AG09309 (cell line): Measurements from ENCODE around the gene RBMS3.

Experiments
- DNase-seq: peaks from one replicate; pipeline ENCODE4 v3.0.0-alpha.2; 2010; ENCODE audit warnings: low read depth
- H3K4me3 ChIP-seq: 2 replicates; pipeline ENCODE4 v1.5.1; 2011; ENCODE audit warnings: mild to moderate bottlenecking, low read depth, low read length, moderate library complexity; ENCODE audit not compliant: control insufficient read depth
- TF ChIP-seq, protein P1 (sequence below): IDR thresholded peaks from 2 replicates; pipeline ENCODE4 v1.5.1; 2011; ENCODE audit warnings: mild to moderate bottlenecking, low read depth, low read length, inconsistent platforms; ENCODE audit not compliant: insufficient read depth, control insufficient read depth; ENCODE audit errors: missing control alignments

The RBMS3 gene

DNA sequence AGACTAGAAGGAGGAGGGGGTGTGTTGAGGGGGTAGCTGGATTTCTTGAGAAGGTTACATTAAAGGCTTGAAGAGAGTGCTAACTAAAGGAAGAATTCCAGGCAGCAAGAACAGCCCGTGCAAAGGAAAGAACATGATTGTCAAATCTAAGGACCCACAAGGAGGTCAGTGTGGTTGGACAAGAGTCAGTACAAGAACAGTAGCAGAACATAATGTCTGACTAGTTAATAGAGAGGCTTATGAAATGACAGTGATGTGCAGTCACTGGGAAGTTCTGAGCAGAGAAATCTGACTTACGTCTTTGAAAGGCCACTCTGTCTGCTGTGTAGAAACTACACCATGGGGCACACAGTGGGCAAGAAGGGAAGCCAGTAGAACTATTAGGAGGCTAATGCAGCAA, 19.8 kb upstream of the RBMS3 start:
- no peak for DNase-seq
- TF ChIP-seq, protein P1, sequence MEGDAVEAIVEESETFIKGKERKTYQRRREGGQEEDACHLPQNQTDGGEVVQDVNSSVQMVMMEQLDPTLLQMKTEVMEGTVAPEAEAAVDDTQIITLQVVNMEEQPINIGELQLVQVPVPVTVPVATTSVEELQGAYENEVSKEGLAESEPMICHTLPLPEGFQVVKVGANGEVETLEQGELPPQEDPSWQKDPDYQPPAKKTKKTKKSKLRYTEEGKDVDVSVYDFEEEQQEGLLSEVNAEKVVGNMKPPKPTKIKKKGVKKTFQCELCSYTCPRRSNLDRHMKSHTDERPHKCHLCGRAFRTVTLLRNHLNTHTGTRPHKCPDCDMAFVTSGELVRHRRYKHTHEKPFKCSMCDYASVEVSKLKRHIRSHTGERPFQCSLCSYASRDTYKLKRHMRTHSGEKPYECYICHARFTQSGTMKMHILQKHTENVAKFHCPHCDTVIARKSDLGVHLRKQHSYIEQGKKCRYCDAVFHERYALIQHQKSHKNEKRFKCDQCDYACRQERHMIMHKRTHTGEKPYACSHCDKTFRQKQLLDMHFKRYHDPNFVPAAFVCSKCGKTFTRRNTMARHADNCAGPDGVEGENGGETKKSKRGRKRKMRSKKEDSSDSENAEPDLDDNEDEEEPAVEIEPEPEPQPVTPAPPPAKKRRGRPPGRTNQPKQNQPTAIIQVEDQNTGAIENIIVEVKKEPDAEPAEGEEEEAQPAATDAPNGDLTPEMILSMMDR: no peak
- H3K4me3 ChIP-seq: no peak overlapping the region

DNA sequence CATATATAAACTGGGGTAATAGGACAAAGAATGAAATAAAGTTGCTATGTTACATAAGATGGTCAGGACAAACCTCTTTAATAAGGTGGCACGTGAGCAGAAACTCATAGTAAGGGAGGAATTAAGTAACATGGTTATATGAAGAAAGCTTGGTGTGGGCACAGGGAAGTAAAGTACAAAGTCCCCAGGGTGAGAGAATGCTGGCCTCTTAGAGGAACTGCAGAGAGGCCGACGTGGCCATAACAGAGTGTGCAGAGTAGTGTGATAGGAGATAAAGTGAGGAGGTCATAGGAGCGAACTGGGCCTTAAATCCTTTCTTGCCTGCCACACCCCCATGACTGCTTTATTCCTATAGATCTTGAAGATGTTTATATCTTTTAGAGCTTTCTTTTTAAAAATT, 17.4 kb upstream of the RBMS3 start:
- DNase-seq: no peak
- TF ChIP-seq, protein P1: no peak
- no peak overlapping the region for H3K4me3 ChIP-seq

DNA sequence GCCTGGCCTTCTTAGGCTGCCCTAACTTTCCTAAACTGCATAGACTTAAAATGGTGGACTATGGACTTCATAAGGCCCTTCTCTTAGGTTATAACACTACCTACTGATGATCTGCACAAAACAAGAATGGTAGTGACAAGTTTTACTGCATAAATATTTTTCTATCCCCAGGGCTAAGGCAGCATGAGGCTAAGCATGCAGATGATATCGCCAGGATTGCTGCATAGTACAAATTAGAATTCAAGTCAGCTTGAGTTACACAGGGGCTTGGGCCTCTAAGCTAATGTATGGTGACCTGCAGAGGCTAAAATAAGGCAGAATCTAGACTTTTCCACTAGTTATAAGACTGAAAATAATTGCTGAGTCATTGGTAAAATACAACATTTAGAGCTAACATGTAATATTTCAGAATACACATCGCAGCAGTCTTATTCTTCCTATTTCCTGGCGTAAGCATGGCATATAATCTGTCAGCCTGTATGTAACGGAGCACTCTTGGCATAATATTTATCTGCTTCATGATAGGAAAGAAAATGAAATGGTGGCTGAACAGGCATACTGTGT, 15.3 kb upstream of the RBMS3 start:
- TF ChIP-seq, protein P1: no peak
- H3K4me3 ChIP-seq: no peak overlapping the region
- DNase-seq: no peak

DNA sequence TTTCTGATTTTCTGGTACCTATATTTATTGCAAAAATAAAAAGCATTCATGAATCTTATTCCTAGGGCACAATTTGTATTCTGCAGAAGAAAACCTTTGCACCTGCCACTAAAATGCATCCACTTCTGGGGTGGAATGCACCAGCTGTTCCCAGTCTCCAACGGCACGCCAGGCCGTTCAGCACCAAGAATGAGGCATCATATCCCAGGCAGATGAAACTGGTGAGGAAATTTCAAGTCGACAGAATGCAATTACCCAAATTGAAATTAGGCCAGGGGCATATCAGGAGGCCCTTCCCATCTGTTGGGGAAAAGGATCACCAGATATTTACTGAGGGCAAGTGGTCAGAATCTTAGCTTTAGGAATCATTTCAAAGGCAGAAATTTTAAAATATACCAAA, 13.6 kb upstream of the RBMS3 start:
- no peak for DNase-seq
- TF ChIP-seq, protein P1: no peak
- no peak overlapping the region for H3K4me3 ChIP-seq

DNA sequence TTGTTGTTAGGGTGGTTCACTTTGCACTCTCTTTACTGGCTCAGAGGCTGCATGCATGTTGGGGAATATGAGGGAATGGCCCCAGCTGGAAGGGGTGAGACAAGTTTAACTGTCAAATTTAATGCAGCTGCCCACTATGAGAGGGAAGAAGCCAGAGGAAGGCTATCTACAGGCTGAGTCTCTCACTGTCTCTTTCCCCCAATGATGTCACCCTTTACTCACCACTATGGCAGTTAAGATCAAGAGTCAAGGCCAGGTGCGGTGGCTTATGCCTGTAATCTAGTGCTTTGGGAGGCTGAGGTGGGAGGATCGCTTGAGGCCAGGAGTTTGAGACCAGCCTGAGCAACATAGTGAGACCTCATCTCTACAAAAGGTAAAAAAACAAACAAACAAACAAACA, 12.2 kb upstream of the RBMS3 start:
- TF ChIP-seq, protein P1: no peak
- no peak overlapping the region for H3K4me3 ChIP-seq
- DNase-seq: no peak

DNA sequence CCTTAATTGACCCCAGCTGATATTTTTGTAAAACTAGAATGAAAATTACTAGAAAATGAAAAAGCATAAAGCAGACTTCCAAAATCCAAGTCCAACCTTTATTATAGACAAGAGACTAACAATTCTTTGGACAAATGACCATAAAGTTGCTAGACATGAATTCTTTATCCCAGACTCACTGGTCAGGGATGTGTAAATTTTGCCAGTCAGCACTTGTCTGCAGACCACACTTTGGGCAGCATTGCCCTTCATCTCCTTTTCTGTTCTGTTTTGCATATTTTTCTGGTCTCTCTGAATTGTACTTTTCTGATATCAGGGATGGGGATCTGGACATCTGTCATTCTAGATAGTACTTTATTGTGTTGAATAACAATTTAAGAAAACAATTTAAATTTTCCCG, 10.1 kb upstream of the RBMS3 start:
- H3K4me3 ChIP-seq: no peak overlapping the region
- no peak for DNase-seq
- TF ChIP-seq, protein P1: no peak

DNA sequence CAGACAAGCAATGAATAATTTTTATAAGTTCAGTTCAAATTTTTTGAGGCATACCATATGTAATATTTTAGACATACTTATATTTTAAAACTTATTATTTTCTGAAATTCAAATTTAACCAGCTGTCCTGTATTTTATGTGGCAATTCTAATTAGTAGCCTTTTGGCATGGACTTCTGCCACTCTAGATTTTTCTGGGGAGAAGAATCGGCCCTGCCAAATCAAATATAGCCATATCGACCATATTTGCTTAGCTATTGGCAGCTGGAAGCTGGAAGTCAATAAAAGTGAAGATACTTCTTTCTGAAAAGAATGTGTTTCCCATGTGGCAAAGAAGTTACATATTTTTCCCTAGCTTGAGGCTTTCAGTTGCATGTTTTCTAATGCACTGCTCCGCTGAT, 9.4 kb upstream of the RBMS3 start:
- no peak overlapping the region for H3K4me3 ChIP-seq
- no peak for DNase-seq
- TF ChIP-seq, protein P1: no peak
